Peyer's patch (tissue), 4 donors: ENCODE results near the gene ADARB1. TPM values are rescaled to one million over a fixed set of nuclear protein-coding genes. Genes with fewer than 3 reads are reported as not detected.
"Not testable (repeated sequence)": the region's sequence is repeated elsewhere in the genome, so short reads cannot be mapped to it uniquely, and the experiment has no call there.

Source experiments
- DNase-seq, 3 donors: peaks; one replicate each; pipeline ENCODE4 v3.0.0-alpha.2; 2017 to 2019
- H3K27ac ChIP-seq, 4 donors: fragments of 200-600 bp; sonication (generic); one replicate each; pipeline ENCODE4 v1.5.1; 2016 to 2019
- H3K27me3 ChIP-seq, 2 donors: fragments of 200-600 bp; sonication (generic); one replicate each; pipeline ENCODE4 v1.5.1; 2019
- H3K36me3 ChIP-seq, 3 donors: fragments of 200-600 bp; sonication (generic); one replicate each; pipeline ENCODE4 v1.5.1; 2016 to 2019
- H3K4me1 ChIP-seq, 4 donors: fragments of 200-600 bp; sonication (generic); one replicate each; pipeline ENCODE4 v1.5.1; 2016 to 2019
- H3K4me3 ChIP-seq, 4 donors: fragments of 200-600 bp; sonication (generic); 1 replicate in 3 of 4; 2 replicates in 1 of 4; pipeline ENCODE4 v1.5.1; 2016 to 2019; ENCODE audit warnings: mild to moderate bottlenecking in 1 of 4
- H3K9me3 ChIP-seq, 4 donors: fragments of 200-600 bp; sonication (generic); one replicate each; pipeline ENCODE4 v1.5.1; 2016 to 2019; ENCODE audit warnings: mild to moderate bottlenecking in 1 of 4
- CTCF ChIP-seq, 6 experiments: fragments of 450-650 bp in 4 of 6; fragments of 200-600 bp in 2 of 6; sonication (generic) in 1 of 6; IDR thresholded peaks; one replicate each; pipeline ENCODE4 v1.5.1; 2017 to 2019; ENCODE audit warnings: antibody characterized with exemption in 6 of 6, mild to moderate bottlenecking in 3 of 6, moderate library complexity in 1 of 6
- POLR2A ChIP-seq, 2 donors: fragments of 450-650 bp; IDR thresholded peaks; one replicate each; pipeline ENCODE4 v1.5.1; 2017; ENCODE audit warnings: antibody characterized with exemption in 2 of 2, mild to moderate bottlenecking in 2 of 2, moderate library complexity in 2 of 2
- total RNA-seq, 4 donors: library from RNA; depleted of rRNA; stranded (reverse); fragments of >200 nt; gene quantifications; one replicate each; pipeline ENCODE4 v1.1.0, GENCODE V29; 2016

ADARB1 gene
- total RNA-seq, 4 donors from 2014 or later: 7.4 to 47.9 (median 10.0) TPM

GRCh38 chr21:45137612-45137937 is 63.2 kb downstream of the ADARB1 start:
- H3K36me3 ChIP-seq: no peaks in the 10 kb centered on the region
- H3K27me3 ChIP-seq: no peaks in the 10 kb centered on the region
- no peak for DNase-seq
- H3K27ac ChIP-seq: peak overlapping the region in 1 of 4 donors; percentile 38
- H3K4me1 ChIP-seq: peaks cover 0 to 20% (median 0%) of the 10 kb centered on the region in 4 donors
- TF ChIP-seq POLR2A (IDR thresholded peaks at IDR 0.05) (no peak), CTCF (IDR thresholded peaks at IDR 0.05) (no peak)
- no peaks in the 10 kb centered on the region for H3K9me3 ChIP-seq
- no peak overlapping the region for H3K4me3 ChIP-seq

- no peaks in the 10 kb centered on the region for H3K36me3 ChIP-seq
- H3K27ac ChIP-seq: peak overlapping the region in 3 of 4 donors; percentile 37 to 89 (median 79)
- no peaks in the 10 kb centered on the region for H3K27me3 ChIP-seq
- H3K4me1 ChIP-seq: peaks cover 0 to 20% (median 0%) of the 10 kb centered on the region in 4 donors
- H3K4me3 ChIP-seq: no peak overlapping the region
- peak; percentile 37 to 69 (median 63) for TF ChIP-seq CTCF (IDR thresholded peaks at IDR 0.05)
- TF ChIP-seq POLR2A (IDR thresholded peaks at IDR 0.05): peak; percentile 44 to 87
- no peaks in the 10 kb centered on the region for H3K9me3 ChIP-seq
- DNase-seq: peak; percentile 65 to 83 (median 74)
Measured at GRCh38 chr21:45138199-45139002, 64.0 kb downstream of the ADARB1 start.

- H3K36me3 ChIP-seq, H3K9me3 ChIP-seq, H3K27me3 ChIP-seq, H3K4me3 ChIP-seq, DNase-seq: not testable (repeated sequence)
- Histone ChIP-seq H3K4me1 (peaks cover 0 to 20% (median 0%) of the 10 kb centered on the region in 4 donors), H3K27ac (peak overlapping the region in 2 of 4 donors; percentile 79 to 89)
Measured at GRCh38 chr21:45139003-45139360, 64.6 kb downstream of the ADARB1 start.

- no peaks in the 10 kb centered on the region for H3K36me3 ChIP-seq
- H3K4me1 ChIP-seq: peaks cover 0 to 20% (median 0%) of the 10 kb centered on the region in 4 donors
- no peaks in the 10 kb centered on the region for H3K27me3 ChIP-seq
- TF ChIP-seq POLR2A (IDR thresholded peaks at IDR 0.05): no peak
- TF ChIP-seq CTCF (IDR thresholded peaks at IDR 0.05): no peak
- no peak overlapping the region for H3K4me3 ChIP-seq
- no peak for DNase-seq
- no peaks in the 10 kb centered on the region for H3K9me3 ChIP-seq
- no peak overlapping the region for H3K27ac ChIP-seq
Measured at GRCh38 chr21:45139473-45139872, 65.1 kb downstream of the ADARB1 start.

- peaks cover 0 to 20% (median 0%) of the 10 kb centered on the region in 4 donors for H3K4me1 ChIP-seq
- DNase-seq: peak; percentile 63 to 89 (median 81)
- no peak overlapping the region for H3K4me3 ChIP-seq
- H3K36me3 ChIP-seq: no peaks in the 10 kb centered on the region
- TF ChIP-seq CTCF (IDR thresholded peaks at IDR 0.05) (peak; percentile 28 to 96 (median 84)), POLR2A (IDR thresholded peaks at IDR 0.05) (no peak)
- H3K27ac ChIP-seq: no peak overlapping the region
- H3K27me3 ChIP-seq: no peaks in the 10 kb centered on the region
- H3K9me3 ChIP-seq: no peaks in the 10 kb centered on the region
Measured at GRCh38 chr21:45140346-45140940, 66.1 kb downstream of the ADARB1 start.

- H3K27me3 ChIP-seq, H3K4me3 ChIP-seq, H3K27ac ChIP-seq, DNase-seq, H3K36me3 ChIP-seq, H3K9me3 ChIP-seq: not testable (repeated sequence)
- H3K4me1 ChIP-seq: peaks cover 0 to 20% (median 0%) of the 10 kb centered on the region in 4 donors
Measured at GRCh38 chr21:45140944-45141343, 66.6 kb downstream of the ADARB1 start.
